BLaER1 treated with 17β-estradiol and CSF1 and Interleukin-3, amounts not matched to agents 10 nM and 100 nM (cell line): ENCODE data around the gene PDAP1.
"Not testable (repeated sequence)": the region's sequence is repeated elsewhere in the genome, so short reads cannot be mapped to it uniquely, and the experiment has no call there.

ENCODE experiments used
- H3K27ac ChIP-seq, 11 experiments: shearing (Covaris generic); formaldehyde crosslinking; 2 replicates each; pipeline ENCODE4 v1.8.1; 2022
- H3K27me3 ChIP-seq, 11 experiments: shearing (Covaris generic); formaldehyde crosslinking; 2 replicates each; pipeline ENCODE4 v1.8.1; 2022
- H3K36me3 ChIP-seq, 11 experiments: shearing (Covaris generic); formaldehyde crosslinking; 2 replicates each; pipeline ENCODE4 v1.8.1; 2022
- H3K4me1 ChIP-seq, 10 experiments: shearing (Covaris generic); formaldehyde crosslinking; 2 replicates each; pipeline ENCODE4 v1.8.1; 2022
- H3K4me2 ChIP-seq, 11 experiments: shearing (Covaris generic); formaldehyde crosslinking; 2 replicates each; pipeline ENCODE4 v1.8.1; 2022
- H3K4me3 ChIP-seq, 10 experiments: shearing (Covaris generic); formaldehyde crosslinking; 2 replicates each; pipeline ENCODE4 v1.8.1; 2022
- H3K9ac ChIP-seq, 11 experiments: shearing (Covaris generic); formaldehyde crosslinking; 2 replicates each; pipeline ENCODE4 v1.8.1; 2022
- H3K9me3 ChIP-seq, 11 experiments: shearing (Covaris generic); formaldehyde crosslinking; replicated peaks in 1 of 11; 2 replicates each; pipeline ENCODE4 v1.8.1; 2022
- H4K20me1 ChIP-seq, 11 experiments: shearing (Covaris generic); formaldehyde crosslinking; 2 replicates each; pipeline ENCODE4 v1.8.1; 2022
- Cebpa-rat ChIP-seq, 11 experiments: shearing (Covaris generic); IDR thresholded peaks; 2 replicates each; pipeline ENCODE4 v1.8.1; 2022

Gene PDAP1

GRCh38 chr7:99418260-99418659 lies 9.9 kb upstream of the PDAP1 start:
- no peak for TF ChIP-seq Cebpa-rat (IDR thresholded peaks at IDR 0.05)

GRCh38 chr7:99415513-99416127 lies 7.2 kb upstream of the PDAP1 start:
- not testable (repeated sequence) for H3K27ac ChIP-seq, H3K4me2 ChIP-seq, H3K27me3 ChIP-seq, H3K4me3 ChIP-seq, H3K9me3 ChIP-seq, H3K9ac ChIP-seq
- H4K20me1 ChIP-seq: peaks cover 50 to 100% (median 77%) of the 10 kb centered on the region in 11 experiments; a peak in 21 of 22 replicates
- H3K4me1 ChIP-seq: peaks cover 5 to 18% (median 15%) of the 10 kb centered on the region in 10 experiments; a peak in 19 of 20 replicates
- peaks cover 98 to 100% (median 100%) of the 10 kb centered on the region in 11 experiments for H3K36me3 ChIP-seq

More at GRCh38 chr7:99418260-99418659, 9.9 kb upstream of the PDAP1 start:
- Histone ChIP-seq H3K36me3 (peaks cover 98 to 100% (median 100%) of the 10 kb centered on the region in 11 experiments), H3K9ac (0 out of 22 replicates have a peak overlapping the region, but pooled peaks of 1 of the 11 experiments have one; percentile 2), H3K9me3 (no peaks in the 10 kb centered on the region), H4K20me1 (peaks cover 41 to 100% (median 91%) of the 10 kb centered on the region in 11 experiments; a peak in 21 of 22 replicates), H3K27me3 (no peaks in the 10 kb centered on the region), H3K4me1 (peaks cover 0 to 13% (median 11%) of the 10 kb centered on the region in 10 experiments; a peak in 14 of 20 replicates), H3K4me2 (no peak overlapping the region), H3K27ac (no peak overlapping the region), H3K4me3 (no peak overlapping the region)

- peak overlapping the region; percentile 80 to 96 (median 92) for H3K4me2 ChIP-seq
- no peaks in the 10 kb centered on the region for H3K27me3 ChIP-seq
- TF ChIP-seq Cebpa-rat (IDR thresholded peaks at IDR 0.05): no peak
- peaks cover 54 to 66% (median 58%) of the 10 kb centered on the region in 11 experiments for H3K36me3 ChIP-seq
- H3K4me1 ChIP-seq: peaks cover 28 to 35% (median 33%) of the 10 kb centered on the region in 10 experiments
- H3K27ac ChIP-seq: peak overlapping the region in 1 of 11 experiments; percentile 96; a peak in 2 of 22 replicates
- H3K4me3 ChIP-seq: peak overlapping the region in 9 of 10 experiments; percentile 82 to 100 (median 93); a peak in 10 of 20 replicates
- H4K20me1 ChIP-seq: peaks cover 37 to 91% (median 68%) of the 10 kb centered on the region in 11 experiments; a peak in 21 of 22 replicates
- H3K9ac ChIP-seq: peak overlapping the region; percentile 89 to 98 (median 94); a peak in 20 of 22 replicates
- no peaks in the 10 kb centered on the region for H3K9me3 ChIP-seq
These were observed 2.2 kb upstream of the PDAP1 start for GRCh38 chr7:99410635-99411034.

GRCh38 chr7:99409806-99410205 lies 1.4 kb upstream of the PDAP1 start:
- peaks cover 50 to 66% (median 58%) of the 10 kb centered on the region in 11 experiments for H3K36me3 ChIP-seq
- H3K27me3 ChIP-seq: no peaks in the 10 kb centered on the region
- H3K4me3 ChIP-seq: peak overlapping the region; percentile 74 to 100 (median 92)
- H3K9ac ChIP-seq: peak overlapping the region; percentile 89 to 98 (median 94)
- peak overlapping the region; percentile 90 to 99 (median 97); a peak in 15 of 22 replicates for H3K27ac ChIP-seq
- H3K4me2 ChIP-seq: peak overlapping the region; percentile 80 to 96 (median 92)
- peaks cover 28 to 40% (median 36%) of the 10 kb centered on the region in 10 experiments for H3K4me1 ChIP-seq
- peaks cover 43 to 91% (median 68%) of the 10 kb centered on the region in 11 experiments for H4K20me1 ChIP-seq
- no peak for TF ChIP-seq Cebpa-rat (IDR thresholded peaks at IDR 0.05)
- H3K9me3 ChIP-seq: no peaks in the 10 kb centered on the region

- peak overlapping the region; percentile 90 to 99 (median 97) for H3K27ac ChIP-seq
- no peak for TF ChIP-seq Cebpa-rat (IDR thresholded peaks at IDR 0.05)
- H3K9me3 ChIP-seq: no peaks in the 10 kb centered on the region
- no peaks in the 10 kb centered on the region for H3K27me3 ChIP-seq
- peak overlapping the region; percentile 74 to 100 (median 92) for H3K4me3 ChIP-seq
- H3K4me2 ChIP-seq: peak overlapping the region; percentile 80 to 96 (median 92)
- H4K20me1 ChIP-seq: peaks cover 49 to 91% (median 68%) of the 10 kb centered on the region in 11 experiments
- peaks cover 28 to 46% (median 39%) of the 10 kb centered on the region in 10 experiments for H3K4me1 ChIP-seq
- H3K9ac ChIP-seq: peak overlapping the region; percentile 89 to 98 (median 94)
- peaks cover 50 to 66% (median 58%) of the 10 kb centered on the region in 11 experiments for H3K36me3 ChIP-seq
These were observed 785 bp upstream of the PDAP1 start for GRCh38 chr7:99409192-99409572.

- Histone ChIP-seq H3K9me3 (no peaks in the 10 kb centered on the region), H3K9ac (peak overlapping the region; percentile 89 to 98 (median 94)), H3K27ac (peak overlapping the region; percentile 90 to 99 (median 97)), H3K4me1 (peaks cover 28 to 46% (median 39%) of the 10 kb centered on the region in 10 experiments), H3K4me2 (peak overlapping the region; percentile 82 to 99 (median 94)), H3K27me3 (no peaks in the 10 kb centered on the region), H3K36me3 (peaks cover 50 to 66% (median 58%) of the 10 kb centered on the region in 11 experiments), H4K20me1 (peaks cover 54 to 91% (median 76%) of the 10 kb centered on the region in 11 experiments), H3K4me3 (peak overlapping the region; percentile 74 to 100 (median 92))
- TF ChIP-seq Cebpa-rat (IDR thresholded peaks at IDR 0.05): no peak
These were observed 472 bp downstream of the PDAP1 start for GRCh38 chr7:99407872-99408378.

- Histone ChIP-seq H3K27me3 (no peaks in the 10 kb centered on the region), H3K4me3 (peak overlapping the region in 9 of 10 experiments; percentile 74 to 100 (median 93); a peak in 12 of 20 replicates), H3K4me2 (peak overlapping the region; percentile 82 to 99 (median 94)), H3K9ac (peak overlapping the region; percentile 89 to 98 (median 94); a peak in 20 of 22 replicates), H3K36me3 (peaks cover 50 to 66% (median 58%) of the 10 kb centered on the region in 11 experiments), H3K4me1 (peaks cover 28 to 46% (median 39%) of the 10 kb centered on the region in 10 experiments), H3K27ac (no peak overlapping the region; a peak in 3 of 22 replicates), H4K20me1 (peaks cover 61 to 91% (median 79%) of the 10 kb centered on the region in 11 experiments), H3K9me3 (no peaks in the 10 kb centered on the region)
- no peak for TF ChIP-seq Cebpa-rat (IDR thresholded peaks at IDR 0.05)
These were observed 1.8 kb downstream of the PDAP1 start for GRCh38 chr7:99406557-99406956.

GRCh38 chr7:99404977-99405320 lies 3.4 kb downstream of the PDAP1 start:
- H3K27ac ChIP-seq: no peak overlapping the region
- TF ChIP-seq Cebpa-rat (IDR thresholded peaks at IDR 0.05): no peak
- H3K4me3 ChIP-seq: no peak overlapping the region
- peak overlapping the region in 1 of 11 experiments; percentile 11; a peak in 3 of 22 replicates for H3K9ac ChIP-seq
- peaks cover 51 to 67% (median 60%) of the 10 kb centered on the region in 11 experiments for H3K36me3 ChIP-seq
- no peak overlapping the region for H3K4me2 ChIP-seq
- H4K20me1 ChIP-seq: peaks cover 64 to 91% (median 83%) of the 10 kb centered on the region in 11 experiments
- peaks cover 21 to 36% (median 27%) of the 10 kb centered on the region in 10 experiments for H3K4me1 ChIP-seq
- no peaks in the 10 kb centered on the region for H3K27me3 ChIP-seq
- H3K9me3 ChIP-seq: no peaks in the 10 kb centered on the region
